Colonic mucosa (tissue), 4 donors: ENCODE measurements around the gene RNF150. TPM values are rescaled to one million over a fixed set of nuclear protein-coding genes. Genes with fewer than 3 reads are reported as not detected.

Source experiments
- DNase-seq: peaks from one replicate; pipeline ENCODE4 v3.0.0-alpha.2; 2020
- H3K27ac ChIP-seq: fragments of 200-600 bp; one replicate; pipeline ENCODE4 v1.8.0; 2021
- H3K27me3 ChIP-seq: fragments of 200-600 bp; one replicate; pipeline ENCODE4 v1.8.0; 2021
- H3K36me3 ChIP-seq: fragments of 200-600 bp; one replicate; pipeline ENCODE4 v1.8.0; 2021
- H3K4me1 ChIP-seq: fragments of 200-600 bp; one replicate; pipeline ENCODE4 v1.8.0; 2021; ENCODE audit warnings: mild to moderate bottlenecking
- H3K4me3 ChIP-seq: fragments of 200-600 bp; one replicate; pipeline ENCODE4 v1.8.0; 2021
- H3K9ac ChIP-seq, 2 donors: one replicate each; pipeline ENCODE4 v1.7.0; 2013; ENCODE audit warnings: control low read depth in 2 of 2, low read depth in 2 of 2, low read length in 2 of 2
- H3K9me3 ChIP-seq: fragments of 200-600 bp; one replicate; pipeline ENCODE4 v1.8.0; 2021
- intact Hi-C: fragments of 100-400 bp; cut with DNase I; formaldehyde crosslinking; loops from one replicate; pipeline ENCODE4 v1.14.1; 2022
- total RNA-seq, 2 donors: library from RNA; stranded (reverse); fragmentation: NEBNext Ultra II Directional in 1 of 2; extraction: Animal tissue kit (Norgen Biotek cat#: 25700) in 1 of 2; gene quantifications; one replicate each; pipeline ENCODE4 v1.2.1, GENCODE V29; 2021
- TF ChIP-seq, protein P1 (sequence below): fragments of 200-600 bp; IDR thresholded peaks from one replicate; pipeline ENCODE4 v1.8.0; 2022; ENCODE audit warnings: antibody characterized with exemption, mild to moderate bottlenecking
- donor health status: healthy.
- donor health status: DM: no; HTN: no; CAD: no.
- donor health status: DM: no; HTN: no; CAD: no.

RNF150 gene
- total RNA-seq, 2 donors from 2014 or later, result 0.86 to 6.9 TPM

DNA sequence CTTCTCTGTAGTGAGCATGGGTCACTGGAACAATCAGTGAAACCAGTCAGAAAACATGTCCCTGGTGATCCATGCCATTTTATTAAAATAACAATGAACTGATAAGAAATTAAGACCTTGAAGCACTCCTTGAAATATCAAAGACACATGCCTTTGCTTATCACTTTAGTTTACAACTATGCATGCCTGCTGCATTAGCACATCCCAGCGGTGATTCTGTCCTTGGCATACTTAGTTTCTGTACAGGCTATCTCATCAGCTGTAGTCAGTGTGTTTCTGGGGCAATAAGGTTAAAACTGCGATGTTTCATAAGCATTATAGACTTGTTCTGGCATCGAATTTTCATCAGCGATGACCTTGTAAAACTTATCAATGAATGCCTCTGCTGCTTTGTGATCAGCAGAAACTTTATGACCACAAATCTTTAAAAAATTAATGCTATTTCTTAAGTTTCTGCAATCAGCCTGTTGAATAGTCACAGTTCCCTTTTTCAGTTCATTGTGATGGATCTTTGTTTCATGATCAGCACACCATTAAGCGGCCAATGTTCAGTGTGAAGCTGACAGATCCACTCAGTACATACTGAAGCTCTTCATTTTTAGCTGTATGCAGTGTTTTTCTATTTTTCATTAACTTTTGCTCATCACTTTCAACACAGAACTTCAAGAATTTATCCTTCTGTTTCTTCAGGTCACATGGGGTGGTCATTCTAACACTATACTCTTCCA, 150.5 kb downstream of the RNF150 start:
- no peak overlapping the region for H3K4me3 ChIP-seq
- intact Hi-C loops, result no loop called here
- H3K36me3 ChIP-seq, result no peaks in the 10 kb centered on the region
- H3K27me3 ChIP-seq, result no peaks in the 10 kb centered on the region
- TF ChIP-seq, protein P1, sequence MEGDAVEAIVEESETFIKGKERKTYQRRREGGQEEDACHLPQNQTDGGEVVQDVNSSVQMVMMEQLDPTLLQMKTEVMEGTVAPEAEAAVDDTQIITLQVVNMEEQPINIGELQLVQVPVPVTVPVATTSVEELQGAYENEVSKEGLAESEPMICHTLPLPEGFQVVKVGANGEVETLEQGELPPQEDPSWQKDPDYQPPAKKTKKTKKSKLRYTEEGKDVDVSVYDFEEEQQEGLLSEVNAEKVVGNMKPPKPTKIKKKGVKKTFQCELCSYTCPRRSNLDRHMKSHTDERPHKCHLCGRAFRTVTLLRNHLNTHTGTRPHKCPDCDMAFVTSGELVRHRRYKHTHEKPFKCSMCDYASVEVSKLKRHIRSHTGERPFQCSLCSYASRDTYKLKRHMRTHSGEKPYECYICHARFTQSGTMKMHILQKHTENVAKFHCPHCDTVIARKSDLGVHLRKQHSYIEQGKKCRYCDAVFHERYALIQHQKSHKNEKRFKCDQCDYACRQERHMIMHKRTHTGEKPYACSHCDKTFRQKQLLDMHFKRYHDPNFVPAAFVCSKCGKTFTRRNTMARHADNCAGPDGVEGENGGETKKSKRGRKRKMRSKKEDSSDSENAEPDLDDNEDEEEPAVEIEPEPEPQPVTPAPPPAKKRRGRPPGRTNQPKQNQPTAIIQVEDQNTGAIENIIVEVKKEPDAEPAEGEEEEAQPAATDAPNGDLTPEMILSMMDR, result no peak
- no peaks in the 10 kb centered on the region for H3K4me1 ChIP-seq
- no peaks in the 10 kb centered on the region for H3K9me3 ChIP-seq
- no peak for DNase-seq
- no peak overlapping the region for H3K27ac ChIP-seq
- no peak overlapping the region for H3K9ac ChIP-seq

- intact Hi-C loops, result no loop called here
- TF ChIP-seq, protein P1, result no peak
- Histone ChIP-seq H3K9me3 (no peaks in the 10 kb centered on the region), H3K36me3 (no peaks in the 10 kb centered on the region), H3K27ac (no peak overlapping the region), H3K9ac (no peak overlapping the region), H3K4me3 (no peak overlapping the region), H3K27me3 (no peaks in the 10 kb centered on the region), H3K4me1 (no peaks in the 10 kb centered on the region)
- DNase-seq, result no peak
These were observed 152.7 kb downstream of the RNF150 start for GRCh38 chr4:140980426-140981200.

GRCh38 chr4:140976768-140977167, 156.5 kb downstream of the RNF150 start:
- Histone ChIP-seq H3K36me3 (no peaks in the 10 kb centered on the region), H3K27me3 (no peaks in the 10 kb centered on the region), H3K9ac (no peak overlapping the region), H3K4me3 (no peak overlapping the region), H3K9me3 (no peaks in the 10 kb centered on the region), H3K4me1 (no peaks in the 10 kb centered on the region), H3K27ac (no peak overlapping the region)
- TF ChIP-seq, protein P1, result no peak
- DNase-seq, result no peak
- intact Hi-C loops, result no loop called here

- DNase-seq, result no peak
- no peak overlapping the region for H3K27ac ChIP-seq
- H3K4me3 ChIP-seq, result no peak overlapping the region
- no peaks in the 10 kb centered on the region for H3K4me1 ChIP-seq
- H3K36me3 ChIP-seq, result no peaks in the 10 kb centered on the region
- no peak overlapping the region for H3K9ac ChIP-seq
- H3K27me3 ChIP-seq, result no peaks in the 10 kb centered on the region
- TF ChIP-seq, protein P1, result no peak
- intact Hi-C loops, result no loop called here
- no peaks in the 10 kb centered on the region for H3K9me3 ChIP-seq
These were observed 162.0 kb downstream of the RNF150 start for GRCh38 chr4:140971077-140971792.

- no peaks in the 10 kb centered on the region for H3K36me3 ChIP-seq
- no peaks in the 10 kb centered on the region for H3K4me1 ChIP-seq
- DNase-seq, result no peak
- H3K9me3 ChIP-seq, result no peaks in the 10 kb centered on the region
- TF ChIP-seq, protein P1, result no peak
- H3K9ac ChIP-seq, result no peak overlapping the region
- intact Hi-C loops, result no loop called here
- H3K27ac ChIP-seq, result no peak overlapping the region
- no peak overlapping the region for H3K4me3 ChIP-seq
- H3K27me3 ChIP-seq, result no peaks in the 10 kb centered on the region
These were observed 164.0 kb downstream of the RNF150 start for GRCh38 chr4:140969296-140969695.
